ENCODE results near the gene AOC3. TPM values are rescaled to one million over a fixed set of nuclear protein-coding genes. Genes with fewer than 3 reads are reported as not detected.

The AOC3 gene
- total and polyA plus RNA-seq, 2 of the 13 experiments (the other 11 are each of a cell fraction or from before 2014, with no cell fraction given): 8.7 to 51.7 TPM

DNA sequence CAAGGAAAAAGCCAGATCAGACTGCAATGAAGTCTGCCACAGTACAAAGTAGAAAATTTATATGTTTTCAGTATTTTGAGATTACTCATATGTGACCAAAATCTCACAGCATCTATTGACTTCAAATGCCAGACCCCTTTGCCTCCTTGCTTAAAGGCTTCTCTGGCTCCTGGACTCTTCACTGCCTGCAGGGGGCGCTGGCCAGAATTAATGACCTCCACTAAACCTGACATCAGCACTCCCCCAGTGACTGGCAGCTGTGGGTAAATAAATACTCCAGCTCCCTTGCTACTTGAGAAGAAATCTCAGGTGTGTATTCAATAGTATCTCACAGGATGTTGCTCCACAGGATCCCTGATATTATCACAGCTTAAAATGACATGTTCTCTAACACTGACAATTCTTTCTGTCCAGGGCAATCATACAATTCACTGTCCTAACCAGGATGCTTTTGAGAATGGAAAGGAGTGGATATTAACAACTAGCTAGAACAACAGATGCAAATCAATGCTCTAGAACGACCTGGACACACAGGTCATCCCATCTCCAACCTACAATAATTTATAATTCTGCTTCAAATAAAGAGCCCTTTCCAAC is 31.0 kb upstream of the AOC3 start (continued):
- no peak for TF ChIP-seq ZNF562 (CRISPR knock-in tag; IDR thresholded peaks at IDR 0.05; ENCODE audit: borderline replicate concordance)
- TF ChIP-seq, protein P1, sequence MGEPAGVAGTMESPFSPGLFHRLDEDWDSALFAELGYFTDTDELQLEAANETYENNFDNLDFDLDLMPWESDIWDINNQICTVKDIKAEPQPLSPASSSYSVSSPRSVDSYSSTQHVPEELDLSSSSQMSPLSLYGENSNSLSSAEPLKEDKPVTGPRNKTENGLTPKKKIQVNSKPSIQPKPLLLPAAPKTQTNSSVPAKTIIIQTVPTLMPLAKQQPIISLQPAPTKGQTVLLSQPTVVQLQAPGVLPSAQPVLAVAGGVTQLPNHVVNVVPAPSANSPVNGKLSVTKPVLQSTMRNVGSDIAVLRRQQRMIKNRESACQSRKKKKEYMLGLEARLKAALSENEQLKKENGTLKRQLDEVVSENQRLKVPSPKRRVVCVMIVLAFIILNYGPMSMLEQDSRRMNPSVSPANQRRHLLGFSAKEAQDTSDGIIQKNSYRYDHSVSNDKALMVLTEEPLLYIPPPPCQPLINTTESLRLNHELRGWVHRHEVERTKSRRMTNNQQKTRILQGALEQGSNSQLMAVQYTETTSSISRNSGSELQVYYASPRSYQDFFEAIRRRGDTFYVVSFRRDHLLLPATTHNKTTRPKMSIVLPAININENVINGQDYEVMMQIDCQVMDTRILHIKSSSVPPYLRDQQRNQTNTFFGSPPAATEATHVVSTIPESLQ (CRISPR knock-in tag; conservative IDR thresholded peaks at IDR 0.05): no peak
- no peak for TF ChIP-seq ZFP82 (CRISPR knock-in tag; IDR thresholded peaks at IDR 0.05; ENCODE audit: borderline replicate concordance)
- no peak for TF ChIP-seq GABPA (IDR thresholded peaks at IDR 0.05; ENCODE audit: low read depth, low read length)
- peak; percentile 47; the same call in 1 of the 2 replicates for TF ChIP-seq GABPA (CRISPR knock-in tag; IDR thresholded peaks at IDR 0.05; ENCODE audit: low read depth)
- TF ChIP-seq, protein P2, sequence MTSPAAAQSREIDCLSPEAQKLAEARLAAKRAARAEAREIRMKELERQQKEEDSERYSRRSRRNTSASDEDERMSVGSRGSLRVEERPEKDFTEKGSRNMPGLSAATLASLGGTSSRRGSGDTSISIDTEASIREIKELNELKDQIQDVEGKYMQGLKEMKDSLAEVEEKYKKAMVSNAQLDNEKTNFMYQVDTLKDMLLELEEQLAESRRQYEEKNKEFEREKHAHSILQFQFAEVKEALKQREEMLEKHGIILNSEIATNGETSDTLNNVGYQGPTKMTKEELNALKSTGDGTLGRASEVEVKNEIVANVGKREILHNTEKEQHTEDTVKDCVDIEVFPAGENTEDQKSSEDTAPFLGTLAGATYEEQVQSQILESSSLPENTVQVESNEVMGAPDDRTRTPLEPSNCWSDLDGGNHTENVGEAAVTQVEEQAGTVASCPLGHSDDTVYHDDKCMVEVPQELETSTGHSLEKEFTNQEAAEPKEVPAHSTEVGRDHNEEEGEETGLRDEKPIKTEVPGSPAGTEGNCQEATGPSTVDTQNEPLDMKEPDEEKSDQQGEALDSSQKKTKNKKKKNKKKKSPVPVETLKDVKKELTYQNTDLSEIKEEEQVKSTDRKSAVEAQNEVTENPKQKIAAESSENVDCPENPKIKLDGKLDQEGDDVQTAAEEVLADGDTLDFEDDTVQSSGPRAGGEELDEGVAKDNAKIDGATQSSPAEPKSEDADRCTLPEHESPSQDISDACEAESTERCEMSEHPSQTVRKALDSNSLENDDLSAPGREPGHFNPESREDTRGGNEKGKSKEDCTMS (CRISPR knock-in tag; conservative IDR thresholded peaks at IDR 0.05): no peak
- TF ChIP-seq, protein P3, sequence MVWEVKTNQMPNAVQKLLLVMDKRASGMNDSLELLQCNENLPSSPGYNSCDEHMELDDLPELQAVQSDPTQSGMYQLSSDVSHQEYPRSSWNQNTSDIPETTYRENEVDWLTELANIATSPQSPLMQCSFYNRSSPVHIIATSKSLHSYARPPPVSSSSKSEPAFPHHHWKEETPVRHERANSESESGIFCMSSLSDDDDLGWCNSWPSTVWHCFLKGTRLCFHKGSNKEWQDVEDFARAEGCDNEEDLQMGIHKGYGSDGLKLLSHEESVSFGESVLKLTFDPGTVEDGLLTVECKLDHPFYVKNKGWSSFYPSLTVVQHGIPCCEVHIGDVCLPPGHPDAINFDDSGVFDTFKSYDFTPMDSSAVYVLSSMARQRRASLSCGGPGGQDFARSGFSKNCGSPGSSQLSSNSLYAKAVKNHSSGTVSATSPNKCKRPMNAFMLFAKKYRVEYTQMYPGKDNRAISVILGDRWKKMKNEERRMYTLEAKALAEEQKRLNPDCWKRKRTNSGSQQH (CRISPR knock-in tag; IDR thresholded peaks at IDR 0.05; ENCODE audit: low read depth): no peak
- TF ChIP-seq ELF3 (CRISPR knock-in tag; IDR thresholded peaks at IDR 0.05): no peak
- TF ChIP-seq TEAD3 (CRISPR knock-in tag; optimal IDR thresholded peaks at IDR 0.05; ENCODE audit: borderline replicate concordance): peak; percentile 25
- no peak for TF ChIP-seq ZNF33A (CRISPR knock-in tag; IDR thresholded peaks at IDR 0.05; ENCODE audit: borderline replicate concordance)
- no peak for TF ChIP-seq MEF2D (CRISPR knock-in tag; IDR thresholded peaks at IDR 0.05)
- TF ChIP-seq MAF1 (CRISPR knock-in tag; IDR thresholded peaks at IDR 0.05; ENCODE audit: borderline replicate concordance): no peak
- TF ChIP-seq TAF15 (IDR thresholded peaks at IDR 0.05; ENCODE audit: low read depth, low read length, poor library complexity, severe bottlenecking): no peak
- TF ChIP-seq HOXA5 (CRISPR knock-in tag; IDR thresholded peaks at IDR 0.05): peak; percentile 60; the same call in 1 of the 2 replicates
- no peak for TF ChIP-seq KDM6A (CRISPR knock-in tag; IDR thresholded peaks at IDR 0.05; ENCODE audit: low read depth)
- no peak for TF ChIP-seq ZNF607 (CRISPR knock-in tag; IDR thresholded peaks at IDR 0.05; ENCODE audit: borderline replicate concordance)
- TF ChIP-seq, protein P4, sequence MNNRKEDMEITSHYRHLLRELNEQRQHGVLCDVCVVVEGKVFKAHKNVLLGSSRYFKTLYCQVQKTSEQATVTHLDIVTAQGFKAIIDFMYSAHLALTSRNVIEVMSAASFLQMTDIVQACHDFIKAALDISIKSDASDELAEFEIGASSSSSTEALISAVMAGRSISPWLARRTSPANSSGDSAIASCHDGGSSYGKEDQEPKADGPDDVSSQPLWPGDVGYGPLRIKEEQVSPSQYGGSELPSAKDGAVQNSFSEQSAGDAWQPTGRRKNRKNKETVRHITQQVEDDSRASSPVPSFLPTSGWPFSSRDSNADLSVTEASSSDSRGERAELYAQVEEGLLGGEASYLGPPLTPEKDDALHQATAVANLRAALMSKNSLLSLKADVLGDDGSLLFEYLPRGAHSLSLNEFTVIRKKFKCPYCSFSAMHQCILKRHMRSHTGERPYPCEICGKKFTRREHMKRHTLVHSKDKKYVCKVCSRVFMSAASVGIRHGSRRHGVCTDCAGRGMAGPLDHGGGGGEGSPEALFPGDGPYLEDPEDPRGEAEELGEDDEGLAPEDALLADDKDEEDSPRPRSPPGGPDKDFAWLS (CRISPR knock-in tag; IDR thresholded peaks at IDR 0.05; ENCODE audit: borderline replicate concordance): no peak
- TF ChIP-seq NFATC3 (CRISPR knock-in tag; IDR thresholded peaks at IDR 0.05): no peak
- no peak for TF ChIP-seq HOXA3 (CRISPR knock-in tag; IDR thresholded peaks at IDR 0.05)
- no peak for TF ChIP-seq HIVEP1 (CRISPR knock-in tag; IDR thresholded peaks at IDR 0.05)
- TF ChIP-seq MIER2 (CRISPR knock-in tag; IDR thresholded peaks at IDR 0.05): no peak
- no peak for TF ChIP-seq NCOA2 (CRISPR knock-in tag; IDR thresholded peaks at IDR 0.05)
- no peak for TF ChIP-seq PAWR (CRISPR knock-in tag; IDR thresholded peaks at IDR 0.05; ENCODE audit: borderline replicate concordance)
- no peak for TF ChIP-seq TARDBP (CRISPR knock-in tag; IDR thresholded peaks at IDR 0.05)

All from HepG2 (cell line).